Fibroblast of skin of right quadriceps (primary cell): ENCODE measurements around the gene TAS2R40.

Source experiments
- DNase-seq: peaks from one replicate; pipeline ENCODE4 v3.0.0-alpha.2; 2013

TAS2R40 gene

DNA sequence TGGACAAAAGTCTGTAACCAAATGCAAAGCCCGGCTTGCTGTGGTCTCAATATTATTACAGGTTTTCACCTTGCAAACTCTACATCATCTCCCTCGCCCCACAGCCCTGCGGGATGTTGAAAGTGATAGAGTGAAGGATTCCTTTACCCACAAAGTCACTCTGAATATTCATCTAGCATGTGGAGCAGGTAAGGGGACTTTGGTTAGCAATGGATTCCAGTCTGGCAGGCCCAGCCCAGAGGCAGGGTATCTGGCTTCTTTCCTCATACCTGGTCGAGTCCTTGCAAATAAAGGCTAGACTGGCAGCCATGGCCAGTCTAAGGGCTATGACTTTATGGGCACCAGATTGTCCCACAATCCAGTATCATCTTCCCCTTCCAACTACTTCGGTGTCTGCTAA, 3.2 kb downstream of the TAS2R40 start:
- no peak for DNase-seq

DNA sequence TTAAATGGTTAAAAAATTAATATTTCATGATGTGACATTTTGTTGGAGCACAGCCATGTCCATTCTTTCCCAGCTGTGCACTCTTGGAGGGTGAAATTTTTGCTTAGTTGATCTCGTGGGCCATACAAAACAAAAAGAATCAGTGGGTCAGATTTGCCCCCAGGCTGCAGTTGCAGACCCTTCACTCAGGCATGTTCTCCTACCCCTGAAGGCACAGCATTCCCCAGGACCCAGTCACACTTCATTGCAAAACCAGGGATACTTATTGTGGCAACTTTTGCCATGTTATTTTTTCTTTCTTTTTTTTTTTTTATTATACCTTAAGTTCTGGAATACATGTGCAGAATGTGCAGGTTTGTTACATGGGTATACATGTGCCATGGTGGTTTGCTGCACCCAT, 6.0 kb downstream of the TAS2R40 start:
- DNase-seq: no peak

DNA sequence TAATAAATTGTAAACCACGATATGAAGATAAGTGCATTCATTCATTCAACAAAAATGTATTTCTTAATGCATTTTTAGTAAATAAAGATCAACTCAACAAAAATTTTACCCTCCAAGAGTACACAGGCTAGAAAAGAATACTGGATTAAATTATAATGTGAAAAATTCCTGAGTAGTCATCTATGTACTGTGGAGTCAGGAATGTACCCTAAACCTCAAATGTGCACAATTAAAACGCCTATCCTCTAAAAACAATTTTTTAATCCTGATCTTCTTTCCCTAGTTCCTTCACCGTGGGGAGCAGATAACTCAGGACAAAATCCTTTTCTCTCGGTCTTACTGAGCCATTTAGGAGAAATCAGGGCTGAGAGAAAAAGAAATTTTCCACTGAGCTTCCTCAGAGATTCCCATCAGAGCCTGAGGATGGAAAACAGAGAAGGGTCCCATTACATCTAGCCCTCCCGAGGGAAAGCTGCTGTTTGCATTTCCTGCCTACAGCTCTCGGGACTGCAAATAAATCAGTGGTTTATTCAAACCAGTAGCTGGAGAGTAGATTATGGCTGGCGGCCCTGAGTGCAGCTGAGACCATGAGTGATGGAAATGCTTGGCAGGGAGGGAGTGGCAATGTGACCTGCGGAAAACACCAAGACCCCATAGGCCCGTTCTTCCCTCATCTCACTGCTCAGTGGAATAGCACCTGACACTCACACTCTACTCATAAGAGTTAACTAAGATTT, 7.4 kb downstream of the TAS2R40 start:
- peak; percentile 7 for DNase-seq

DNA sequence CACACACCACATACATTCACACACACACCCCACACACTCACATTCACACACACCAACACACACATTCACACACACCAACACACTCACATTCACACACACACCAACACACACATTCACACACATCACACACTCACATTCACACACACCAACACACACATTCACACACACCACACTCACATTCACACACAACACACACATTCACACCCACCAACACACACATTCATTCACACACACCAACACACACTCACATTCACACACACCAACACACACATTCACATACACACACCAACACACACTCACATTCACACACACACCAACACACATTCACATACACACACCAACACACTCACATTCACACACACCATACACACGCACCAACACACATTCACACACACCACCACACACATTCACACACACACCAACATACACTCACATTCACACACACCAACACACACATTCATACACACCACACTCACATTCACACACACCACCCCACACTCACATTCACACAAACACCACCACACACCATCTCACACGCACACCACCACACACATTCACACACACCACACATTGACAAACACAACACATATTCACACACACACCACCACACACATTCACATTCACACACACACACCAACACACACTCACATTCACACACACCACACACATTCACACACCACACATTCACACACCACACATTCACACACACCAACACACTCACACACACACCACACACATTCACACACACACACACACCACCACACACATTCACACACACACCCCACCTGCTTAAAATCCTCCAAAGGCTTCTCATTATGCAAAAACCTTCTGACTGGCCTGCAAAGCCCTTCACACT, 9.0 kb downstream of the TAS2R40 start:
- no peak for DNase-seq

DNA sequence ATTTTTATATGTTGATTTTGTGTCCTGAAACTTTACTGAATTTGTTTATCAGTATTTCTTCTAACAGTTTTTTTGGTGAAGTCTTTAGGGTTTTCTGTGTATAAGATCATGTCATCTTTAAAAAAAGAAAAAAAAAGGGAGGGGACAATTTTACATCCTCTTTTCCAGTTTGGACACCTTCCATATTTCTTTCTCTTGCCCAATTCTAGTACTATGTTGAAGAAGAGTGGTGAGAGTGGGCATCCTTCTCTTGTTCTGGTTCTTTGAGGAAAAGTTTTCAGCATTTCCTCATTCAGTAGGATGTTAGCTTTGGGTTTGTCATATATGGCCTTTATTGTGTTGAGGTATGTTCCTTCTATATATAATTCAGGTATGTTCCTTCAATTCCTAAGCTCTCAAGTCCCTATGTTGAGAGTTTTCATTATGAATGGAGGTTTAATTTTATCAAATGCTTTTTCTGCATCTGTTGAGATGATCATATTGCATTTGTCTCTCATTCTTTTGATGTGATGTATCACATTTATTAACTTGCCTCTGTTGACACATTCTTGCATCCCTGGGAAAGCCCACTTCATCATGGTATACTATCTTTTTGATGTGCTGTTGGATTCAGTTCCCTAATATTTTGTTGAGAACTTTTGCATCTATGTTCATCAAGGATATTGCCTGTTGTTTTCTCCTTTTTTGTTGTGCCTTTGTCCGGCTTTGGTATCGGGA, 12.1 kb downstream of the TAS2R40 start:
- DNase-seq: no peak

DNA sequence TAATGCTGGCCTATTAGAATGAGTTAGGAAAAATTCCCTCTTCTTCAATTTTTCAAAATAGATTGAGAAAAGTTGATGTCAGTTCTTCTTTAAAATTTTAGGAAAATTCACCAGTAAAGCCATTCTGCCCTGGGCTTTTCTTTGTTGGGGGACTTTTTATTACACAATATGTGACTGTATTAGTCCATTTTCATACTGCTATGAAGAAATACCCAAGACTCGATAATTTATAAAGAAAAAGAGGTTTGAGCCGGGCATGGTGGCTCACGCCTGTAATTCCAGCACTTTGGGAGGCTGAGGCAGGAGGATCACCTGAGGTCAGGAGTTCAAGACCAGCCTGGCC, 12.7 kb downstream of the TAS2R40 start:
- no peak for DNase-seq

DNA sequence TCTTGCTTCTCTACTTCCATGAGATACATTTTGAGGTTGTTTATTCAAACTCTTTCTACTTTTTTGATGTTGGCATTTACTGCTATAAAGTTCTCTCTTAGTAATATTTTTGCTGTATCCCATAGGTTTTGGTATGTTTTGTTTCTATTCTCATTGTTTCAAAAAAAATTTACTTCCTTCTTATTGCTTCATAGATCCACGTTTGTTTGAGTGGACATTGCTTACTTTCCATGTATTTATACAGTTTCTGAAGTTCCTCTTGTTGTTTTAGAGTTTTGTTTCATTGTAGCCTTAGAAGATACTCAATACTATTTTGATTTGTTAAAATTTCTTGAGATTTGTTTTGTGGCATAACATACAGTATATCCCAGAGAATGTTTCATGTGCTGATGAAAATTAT, 13.7 kb downstream of the TAS2R40 start:
- no peak for DNase-seq

DNA sequence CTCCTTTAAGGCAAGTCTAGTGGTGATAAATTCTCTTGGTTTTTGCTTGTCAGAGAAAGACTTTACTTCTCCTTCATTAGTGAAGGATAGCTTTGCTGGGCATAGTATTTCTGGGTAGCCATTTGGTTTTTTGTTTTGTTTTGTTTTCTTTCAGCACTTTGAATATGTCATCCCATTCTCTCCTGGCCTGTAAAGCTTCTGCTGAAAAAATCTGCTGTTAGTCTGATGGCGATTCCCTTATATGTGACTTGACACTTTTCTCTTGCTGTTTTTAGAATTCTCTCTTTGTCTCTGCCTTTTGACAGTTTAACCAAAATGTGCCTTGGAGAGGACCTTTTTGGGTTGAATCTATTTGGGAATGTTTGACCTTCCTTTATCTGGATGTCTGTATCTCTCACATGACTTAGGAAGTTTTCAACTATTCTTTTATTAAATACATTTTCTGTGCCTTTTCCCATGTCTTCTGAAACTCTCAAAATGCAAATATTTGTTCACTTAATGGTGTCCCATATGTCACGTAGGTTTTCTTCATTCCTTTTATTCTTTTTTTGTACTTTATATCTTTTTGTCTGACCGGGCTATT, 14.7 kb downstream of the TAS2R40 start:
- DNase-seq: no peak

DNA sequence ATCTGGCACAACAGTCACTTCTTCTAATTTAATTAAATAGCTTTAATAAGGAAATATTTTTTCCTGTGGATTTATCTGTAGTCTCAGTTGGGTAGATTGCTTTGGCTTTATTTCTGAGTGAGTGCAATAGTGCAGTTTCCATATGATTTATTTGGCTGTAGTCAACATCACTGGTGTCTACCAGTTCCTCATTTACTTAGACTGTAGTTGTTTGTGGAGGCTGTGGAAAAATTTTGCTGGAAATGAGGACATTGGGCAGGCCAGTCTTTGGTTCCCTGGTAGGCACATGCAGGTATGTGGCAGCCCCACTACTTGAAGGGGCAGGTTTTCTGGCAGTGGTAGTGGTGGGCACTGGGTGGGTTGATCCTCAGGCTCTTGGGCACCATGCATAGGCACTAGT, 15.5 kb downstream of the TAS2R40 start:
- no peak for DNase-seq

DNA sequence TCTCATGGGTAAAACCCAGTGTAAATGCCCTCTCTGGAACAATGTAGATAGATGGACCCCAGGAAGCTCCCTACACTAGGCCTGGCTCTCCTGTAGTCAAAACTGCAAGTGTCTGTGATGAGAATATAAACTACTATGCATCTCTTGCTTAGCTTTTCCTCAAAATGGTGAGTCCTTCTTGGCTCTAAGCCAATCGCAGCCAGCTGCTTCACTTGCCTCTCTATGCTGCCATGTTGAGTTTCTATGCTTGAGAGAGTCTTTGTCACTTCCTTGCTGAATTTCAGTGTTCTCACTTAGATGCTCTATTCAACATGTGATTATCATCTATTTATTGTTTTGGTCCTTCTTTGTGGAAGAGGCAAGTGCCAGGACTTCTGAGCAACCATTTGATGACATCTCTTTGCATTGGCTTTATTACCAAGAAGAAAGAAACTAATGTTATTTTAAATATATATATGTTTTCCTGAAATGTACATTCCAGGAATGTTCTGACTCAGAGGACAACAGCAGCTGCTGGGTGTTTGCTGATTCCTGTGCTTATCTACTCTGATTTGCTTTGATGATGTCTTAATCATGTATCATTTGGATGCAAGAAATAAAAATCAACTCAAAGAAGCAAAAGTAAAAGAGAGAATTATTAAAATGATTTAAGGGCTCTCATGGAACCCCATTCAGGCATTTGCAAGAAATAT, 16.6 kb downstream of the TAS2R40 start:
- no peak for DNase-seq

DNA sequence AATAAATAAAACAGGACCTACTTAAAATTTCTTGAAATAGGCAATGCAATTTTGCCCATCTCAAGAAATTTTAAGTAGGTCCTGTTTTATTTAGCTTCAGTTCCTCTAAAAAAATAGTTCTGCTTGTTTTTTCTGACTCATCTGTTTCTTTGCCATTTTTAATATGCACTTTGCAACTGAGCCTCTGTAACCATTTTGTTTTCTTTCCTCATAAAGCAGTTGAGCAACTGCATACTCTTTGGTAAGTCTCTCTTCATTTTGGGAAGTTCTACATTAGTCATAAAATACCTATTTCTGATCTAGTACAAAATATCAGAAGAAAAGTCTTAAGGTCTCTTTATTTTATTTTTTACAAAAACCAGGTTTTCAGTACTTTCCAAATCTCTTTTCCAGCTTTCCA, 18.0 kb downstream of the TAS2R40 start:
- peak; percentile 20 for DNase-seq

DNA sequence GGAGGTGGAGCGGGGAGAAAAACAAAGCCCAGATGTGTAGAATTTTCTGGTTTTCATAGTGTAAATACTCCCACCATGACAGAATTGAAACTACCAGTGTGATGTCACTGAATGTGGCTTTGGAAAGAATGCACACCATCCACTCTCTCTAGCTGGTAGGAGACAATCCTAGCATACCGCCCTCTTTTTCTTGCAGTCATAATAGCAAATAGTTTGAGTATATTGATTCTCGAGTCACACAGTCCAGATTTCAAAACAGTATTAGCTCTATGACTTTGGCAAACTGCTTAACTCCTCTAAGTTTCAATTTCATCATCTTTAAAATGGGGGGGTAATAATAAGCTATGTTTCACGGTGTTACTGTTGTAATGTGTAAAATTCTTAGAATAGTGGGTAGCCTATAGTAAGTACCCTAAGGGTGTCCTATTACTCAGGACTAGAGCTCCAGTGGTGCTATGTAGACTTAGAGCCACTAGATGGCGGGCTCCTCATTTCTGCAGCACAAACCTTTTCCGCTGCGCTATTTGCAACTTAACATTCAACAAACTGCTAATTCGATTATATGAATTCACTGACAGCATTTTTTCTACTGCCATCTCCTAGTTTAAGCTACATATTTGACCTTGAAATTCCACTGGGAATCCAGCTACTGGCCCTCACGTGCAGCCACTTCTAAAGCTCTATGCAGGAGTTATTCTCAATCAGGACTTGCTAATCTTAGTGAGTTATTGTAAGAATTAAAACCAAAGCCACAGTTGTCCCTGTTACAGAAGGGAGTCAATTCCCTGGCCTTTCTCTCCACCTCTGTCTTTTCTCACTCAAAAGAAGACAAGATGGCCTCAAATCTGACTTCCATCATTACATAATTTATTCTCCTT, 18.7 kb downstream of the TAS2R40 start:
- peak; percentile 79 for DNase-seq

DNA sequence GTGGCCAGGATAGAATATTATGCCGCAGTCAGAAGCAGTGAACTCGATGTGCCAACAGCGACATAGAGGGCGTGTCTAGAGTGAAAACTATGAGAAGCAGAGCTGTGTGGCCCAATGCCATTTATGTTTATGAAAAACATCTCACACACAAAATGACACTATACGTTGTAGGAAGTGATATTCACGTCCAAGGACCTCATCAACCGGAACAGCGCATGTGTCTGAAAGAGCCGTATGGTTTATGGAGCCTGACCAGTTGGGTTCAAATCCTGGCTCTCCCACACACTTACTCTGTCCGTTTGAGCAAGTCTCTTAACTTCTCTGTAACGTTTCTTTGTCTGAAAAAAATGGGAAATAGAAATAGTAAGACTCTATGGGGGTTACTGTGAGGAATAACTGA, 20.5 kb downstream of the TAS2R40 start:
- DNase-seq: no peak

DNA sequence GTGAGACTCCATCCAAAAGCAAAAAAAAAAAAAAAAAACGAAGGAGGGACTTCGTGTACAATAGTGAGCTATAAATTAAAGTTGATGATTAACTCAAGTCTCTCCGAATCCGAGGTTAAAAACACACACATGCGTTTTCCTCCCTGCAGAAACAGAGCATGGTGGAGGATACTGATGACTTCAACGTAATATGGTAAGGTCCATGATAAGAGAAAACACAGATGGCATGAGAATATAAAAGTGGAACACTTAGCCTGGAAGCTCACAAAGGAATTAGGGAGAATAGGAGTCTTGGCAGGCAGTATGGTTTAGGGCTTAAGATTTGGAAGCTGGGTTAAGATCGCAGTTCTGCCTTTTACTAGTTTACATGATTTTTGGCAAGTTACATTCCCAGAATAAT, 21.3 kb downstream of the TAS2R40 start:
- DNase-seq: no peak

DNA sequence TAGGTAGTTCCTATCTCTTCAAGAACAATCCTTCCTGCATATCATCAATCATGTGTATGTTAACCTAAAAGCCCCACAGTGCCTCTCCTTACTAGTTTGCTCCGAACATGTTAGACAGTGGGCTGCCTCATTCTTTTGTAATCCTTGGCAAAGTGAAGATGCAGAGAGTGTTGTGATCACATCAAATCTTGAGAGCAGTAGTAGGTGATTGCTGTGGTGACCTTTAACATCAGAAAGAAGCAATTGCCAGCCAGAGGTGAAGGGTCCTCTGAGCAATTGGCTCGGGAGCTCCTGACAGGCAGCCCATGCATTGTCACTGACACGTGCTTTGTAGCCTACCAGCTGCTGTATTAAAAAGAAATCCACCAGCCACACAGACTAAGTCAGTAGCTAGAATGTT, 21.8 kb downstream of the TAS2R40 start:
- DNase-seq: no peak

DNA sequence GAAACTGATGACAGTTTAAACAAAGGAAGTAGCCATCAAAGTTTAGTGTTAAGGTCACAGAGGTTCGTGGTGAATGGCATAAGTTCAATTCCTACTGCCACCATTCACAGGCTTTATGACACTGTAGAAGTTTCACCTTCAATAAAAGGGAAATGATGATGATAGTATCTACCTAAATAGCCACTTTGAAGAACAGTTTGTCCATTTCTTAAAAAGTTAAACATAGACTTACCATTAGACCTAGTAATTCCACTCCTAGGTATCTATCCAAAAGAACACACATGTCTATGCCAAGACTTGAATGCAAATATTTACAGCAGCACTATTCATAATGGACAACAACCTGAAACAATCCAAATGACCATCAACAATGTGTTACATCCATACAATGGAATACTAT, 22.5 kb downstream of the TAS2R40 start:
- no peak for DNase-seq

DNA sequence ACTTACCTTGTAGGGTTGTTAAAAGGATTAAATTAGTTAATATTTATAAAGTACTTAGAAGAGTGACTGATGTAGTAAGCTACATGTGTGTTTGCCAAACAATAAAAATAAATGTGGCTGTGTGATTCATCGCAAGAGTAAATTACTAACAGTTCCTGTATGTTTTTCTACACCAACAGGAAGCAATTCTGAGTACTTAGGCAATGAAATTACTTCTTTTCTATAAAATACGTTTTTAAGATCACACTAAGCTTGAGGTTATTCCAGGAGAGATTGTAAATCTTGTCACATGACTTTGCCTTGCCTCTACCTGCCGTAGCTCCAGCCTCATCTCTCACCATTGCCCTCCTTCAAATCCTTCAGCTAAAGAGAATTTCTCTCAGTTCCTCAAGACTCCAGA, 23.3 kb downstream of the TAS2R40 start:
- DNase-seq: peak; percentile 42

DNA sequence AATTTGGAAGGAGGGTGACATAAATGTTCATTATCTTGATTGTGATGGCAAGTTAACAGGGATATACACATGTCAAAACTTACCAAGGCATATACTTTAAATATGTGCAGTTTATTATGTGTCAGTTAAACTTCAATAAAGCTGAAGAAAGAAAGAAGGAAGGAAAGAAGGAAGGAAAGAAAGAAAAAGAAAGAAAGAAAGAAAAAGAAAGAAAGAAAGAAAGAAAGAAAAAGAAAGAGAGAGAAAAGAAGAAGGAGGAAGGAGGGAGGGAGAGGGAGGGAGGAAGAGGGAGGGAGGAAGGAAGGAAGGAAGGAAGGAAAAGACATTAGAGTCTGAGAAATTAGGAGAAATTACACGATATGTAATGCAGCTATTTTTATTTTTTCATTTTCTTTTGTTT, 25.5 kb downstream of the TAS2R40 start:
- no peak for DNase-seq

DNA sequence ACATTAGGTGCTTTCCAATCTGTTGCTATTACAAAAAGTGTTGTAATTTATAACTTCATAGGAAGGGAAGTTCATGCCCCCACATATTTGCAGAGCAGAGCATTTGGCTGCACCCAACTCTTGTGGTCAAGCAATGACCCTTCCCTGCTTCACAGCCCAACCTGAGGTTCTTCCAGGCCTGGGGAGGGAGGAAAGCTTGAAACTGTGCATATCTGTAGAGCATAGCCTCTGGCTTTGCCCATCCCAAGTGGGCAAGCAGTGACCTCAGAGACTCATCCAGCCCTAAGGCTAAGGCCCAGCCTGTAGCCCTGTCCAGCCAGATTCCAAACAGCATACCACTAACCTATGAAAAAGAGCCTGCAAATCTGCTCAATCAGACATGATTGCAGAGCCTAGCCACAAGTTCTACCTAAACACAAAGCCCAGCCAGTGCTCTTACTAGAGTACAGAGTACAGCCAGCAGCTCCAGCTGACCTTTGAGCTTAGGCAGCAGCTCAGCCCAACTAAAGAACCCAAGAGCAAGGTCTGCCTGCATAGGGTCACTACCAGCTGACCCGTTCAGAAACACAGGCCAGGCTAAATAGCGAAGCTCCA, 27.0 kb downstream of the TAS2R40 start:
- DNase-seq: no peak

DNA sequence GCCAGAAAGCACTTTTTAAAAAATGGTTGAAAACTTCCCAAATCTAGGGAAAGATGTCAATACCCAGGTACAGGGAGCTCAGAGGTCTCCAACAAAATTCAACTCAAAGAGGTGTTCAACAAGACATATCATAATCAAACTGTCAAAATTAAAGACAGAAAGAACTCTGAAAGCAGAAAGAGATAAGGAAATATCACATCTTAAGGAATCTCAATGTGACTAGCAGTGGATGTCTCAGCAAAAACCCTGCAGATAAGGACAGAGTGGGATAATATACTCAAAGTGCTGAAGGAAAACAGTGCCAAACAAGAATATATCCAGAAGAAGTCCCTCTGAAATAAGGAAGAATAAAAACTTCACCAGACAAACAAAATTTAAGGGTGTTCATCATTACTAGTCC, 28.4 kb downstream of the TAS2R40 start:
- DNase-seq: no peak

DNA sequence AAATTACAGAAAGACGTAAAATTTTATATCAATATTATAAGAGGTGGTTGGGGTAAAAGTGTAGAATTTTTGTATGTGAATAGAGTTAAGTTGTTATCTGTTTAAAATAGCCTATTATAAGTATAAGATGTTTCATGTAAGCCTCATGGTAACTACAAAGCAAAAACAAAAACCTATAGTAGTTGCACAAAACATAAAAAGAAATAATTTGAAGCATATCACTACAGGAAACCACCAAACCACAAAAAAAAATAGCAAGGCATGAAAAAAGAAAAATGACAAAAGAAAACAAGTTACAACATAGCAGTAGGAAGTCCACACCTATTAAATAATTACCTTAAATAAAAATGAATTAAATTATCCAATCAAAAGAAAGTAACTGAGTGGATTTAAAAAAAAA, 29.0 kb downstream of the TAS2R40 start:
- no peak for DNase-seq

DNA sequence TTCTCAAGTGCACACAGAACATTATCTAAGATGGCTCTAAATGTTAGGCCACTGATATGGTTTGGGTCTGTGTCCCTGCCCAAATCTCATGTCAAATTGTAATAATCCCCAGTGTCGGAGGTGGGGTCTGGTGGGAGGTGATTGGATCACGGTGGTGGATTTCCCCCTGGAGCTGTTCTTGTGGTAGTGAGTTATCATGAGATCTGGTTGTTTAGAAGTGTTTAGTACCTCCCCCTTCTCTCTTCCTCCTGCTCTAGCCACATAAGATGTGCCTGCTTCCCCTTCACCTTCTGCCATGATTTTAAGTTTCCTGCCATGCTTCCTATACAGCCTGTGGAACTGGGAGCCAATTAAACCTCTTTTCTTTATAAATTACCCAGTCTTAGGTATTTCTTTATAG, 30.2 kb downstream of the TAS2R40 start:
- no peak for DNase-seq
